HUES48 (cell line): ENCODE measurements around the gene R3HDM2.
"Not testable (repeated sequence)": the region's sequence is repeated elsewhere in the genome, so short reads cannot be mapped to it uniquely, and the experiment has no call there.

Experiments
- H3K27ac ChIP-seq: one replicate; pipeline ENCODE4 v1.7.0; 2013; ENCODE audit warnings: low read depth, low read length, inconsistent platforms
- H3K27me3 ChIP-seq: 2 replicates; pipeline ENCODE4 v1.6.1; 2013; ENCODE audit warnings: mild to moderate bottlenecking, low read length; ENCODE audit not compliant: control insufficient read depth, insufficient read depth
- H3K36me3 ChIP-seq: 2 replicates; pipeline ENCODE4 v1.6.1; 2013; ENCODE audit warnings: low read length; ENCODE audit not compliant: control insufficient read depth, insufficient read depth
- H3K4me1 ChIP-seq: 2 replicates; pipeline ENCODE4 v1.6.1; 2013; ENCODE audit warnings: mild to moderate bottlenecking, low read length; ENCODE audit not compliant: control insufficient read depth, insufficient read depth
- H3K4me3 ChIP-seq: 2 replicates; pipeline ENCODE4 v1.5.1; 2013; ENCODE audit warnings: mild to moderate bottlenecking, low read depth, low read length
- H3K9ac ChIP-seq: 2 replicates; pipeline ENCODE4 v1.6.1; 2013; ENCODE audit warnings: mild to moderate bottlenecking, low read depth, low read length, moderate library complexity
- H3K9me3 ChIP-seq: 2 replicates; pipeline ENCODE4 v1.6.1; 2013; ENCODE audit warnings: low read length; ENCODE audit not compliant: control insufficient read depth, insufficient read depth

The R3HDM2 gene

DNA sequence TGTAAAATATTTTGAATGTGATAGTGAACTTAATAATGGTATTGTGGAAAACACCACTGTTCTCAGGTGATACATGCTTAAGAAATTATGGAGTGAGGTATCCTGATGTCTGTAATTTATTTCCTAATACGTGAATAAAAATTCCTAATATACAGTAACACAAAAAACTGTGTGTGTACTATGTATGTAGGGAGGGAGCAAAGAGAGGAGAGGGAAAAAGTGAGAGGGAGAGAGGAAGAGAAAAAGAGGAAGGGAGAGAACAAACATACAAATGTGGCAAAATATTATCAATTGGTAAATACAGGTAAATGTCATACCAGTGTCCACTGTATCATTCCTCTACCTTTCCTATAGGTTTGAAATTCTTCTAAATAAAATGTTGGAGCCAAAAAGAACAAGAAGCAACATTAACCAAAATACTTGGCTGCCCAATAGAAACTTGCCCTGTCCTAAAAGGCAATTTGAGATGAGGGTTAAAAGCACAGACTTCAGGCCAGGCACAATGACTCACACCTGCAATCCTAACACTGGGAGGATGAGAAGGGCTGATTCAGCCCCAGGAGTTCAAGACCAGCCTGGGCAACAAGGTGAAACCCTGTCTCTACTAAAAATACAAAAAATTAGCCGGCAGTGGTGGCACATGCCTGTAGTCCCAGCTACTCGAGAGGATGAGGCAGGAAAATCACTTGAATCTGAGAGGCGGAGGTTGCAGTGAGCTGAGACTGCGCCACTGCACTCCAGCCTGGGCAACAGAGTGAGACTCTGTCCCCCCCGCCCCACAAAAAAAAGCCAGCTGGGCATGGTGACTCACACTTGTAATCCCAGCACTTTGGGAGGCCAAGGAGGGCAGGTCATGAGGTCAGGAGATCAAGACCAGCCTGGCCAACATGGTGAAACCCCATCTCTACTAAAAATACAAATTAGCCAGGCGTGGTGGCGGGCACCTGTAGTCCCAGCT, 14.5 kb downstream of the R3HDM2 start:
- no peaks in the 10 kb centered on the region for H3K27me3 ChIP-seq
- no peaks in the 10 kb centered on the region for H3K9me3 ChIP-seq
- H3K9ac ChIP-seq, result no peak overlapping the region
- H3K4me3 ChIP-seq, result no peak overlapping the region
- H3K27ac ChIP-seq, result no peak overlapping the region
- H3K36me3 ChIP-seq, result no peaks in the 10 kb centered on the region
- peaks cover 11% of the 10 kb centered on the region for H3K4me1 ChIP-seq

GRCh38 chr12:57415088-57415487, 15.8 kb downstream of the R3HDM2 start:
- peaks cover 11% of the 10 kb centered on the region for H3K4me1 ChIP-seq
- no peak overlapping the region for H3K4me3 ChIP-seq
- no peaks in the 10 kb centered on the region for H3K36me3 ChIP-seq
- no peaks in the 10 kb centered on the region for H3K27me3 ChIP-seq
- H3K9me3 ChIP-seq, result no peaks in the 10 kb centered on the region
- H3K27ac ChIP-seq, result no peak overlapping the region
- no peak overlapping the region for H3K9ac ChIP-seq

GRCh38 chr12:57414160-57414559, 16.7 kb downstream of the R3HDM2 start:
- H3K9me3 ChIP-seq, H3K36me3 ChIP-seq, H3K9ac ChIP-seq, H3K27me3 ChIP-seq, H3K4me3 ChIP-seq, H3K27ac ChIP-seq: not testable (repeated sequence)
- H3K4me1 ChIP-seq, result peaks cover 11% of the 10 kb centered on the region

- H3K9me3 ChIP-seq, result no peaks in the 10 kb centered on the region
- no peak overlapping the region for H3K4me3 ChIP-seq
- H3K4me1 ChIP-seq, result peaks cover 8% of the 10 kb centered on the region
- H3K27ac ChIP-seq, result no peak overlapping the region
- H3K9ac ChIP-seq, result no peak overlapping the region
- H3K36me3 ChIP-seq, result no peaks in the 10 kb centered on the region
- H3K27me3 ChIP-seq, result no peaks in the 10 kb centered on the region
Observed at GRCh38 chr12:57410534-57410933, 20.3 kb downstream of the R3HDM2 start.

GRCh38 chr12:57404966-57405640, 25.7 kb downstream of the R3HDM2 start:
- Histone ChIP-seq H3K9ac (no peak overlapping the region), H3K9me3 (no peaks in the 10 kb centered on the region), H3K4me1 (0 out of 2 replicates have a peak, but pooled peaks cover 4% of the 10 kb centered on the region), H3K27ac (no peak overlapping the region), H3K27me3 (no peaks in the 10 kb centered on the region), H3K36me3 (no peaks in the 10 kb centered on the region), H3K4me3 (no peak overlapping the region)

DNA sequence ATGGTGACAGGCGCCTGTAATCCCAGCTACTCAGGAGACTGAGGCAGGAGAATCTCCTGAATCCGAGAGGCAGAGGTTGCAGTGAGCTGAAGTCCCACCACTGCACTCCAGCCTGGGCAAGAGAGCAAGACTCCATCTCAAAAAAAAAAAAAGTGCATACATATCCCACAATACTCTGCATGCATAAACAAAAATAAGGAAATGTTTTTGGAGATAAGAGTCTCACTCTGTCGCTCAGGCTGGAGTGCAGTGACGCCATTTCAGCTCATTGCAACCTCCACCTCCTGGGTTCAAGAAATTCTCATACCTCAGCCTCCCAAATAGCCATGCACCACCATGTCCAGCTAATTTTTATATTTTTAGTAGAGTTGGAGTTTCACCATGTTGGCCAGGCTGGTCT, 28.7 kb downstream of the R3HDM2 start:
- not testable (repeated sequence) for H3K9ac ChIP-seq, H3K4me3 ChIP-seq, H3K27ac ChIP-seq, H3K4me1 ChIP-seq, H3K27me3 ChIP-seq, H3K9me3 ChIP-seq, H3K36me3 ChIP-seq

- H3K9ac ChIP-seq, result no peak overlapping the region
- H3K4me1 ChIP-seq, result 0 out of 2 replicates have a peak, but pooled peaks cover 4% of the 10 kb centered on the region
- H3K9me3 ChIP-seq, result no peaks in the 10 kb centered on the region
- H3K27ac ChIP-seq, result no peak overlapping the region
- no peaks in the 10 kb centered on the region for H3K36me3 ChIP-seq
- no peak overlapping the region for H3K4me3 ChIP-seq
- no peaks in the 10 kb centered on the region for H3K27me3 ChIP-seq
Observed at GRCh38 chr12:57401165-57401564, 29.7 kb downstream of the R3HDM2 start.

DNA sequence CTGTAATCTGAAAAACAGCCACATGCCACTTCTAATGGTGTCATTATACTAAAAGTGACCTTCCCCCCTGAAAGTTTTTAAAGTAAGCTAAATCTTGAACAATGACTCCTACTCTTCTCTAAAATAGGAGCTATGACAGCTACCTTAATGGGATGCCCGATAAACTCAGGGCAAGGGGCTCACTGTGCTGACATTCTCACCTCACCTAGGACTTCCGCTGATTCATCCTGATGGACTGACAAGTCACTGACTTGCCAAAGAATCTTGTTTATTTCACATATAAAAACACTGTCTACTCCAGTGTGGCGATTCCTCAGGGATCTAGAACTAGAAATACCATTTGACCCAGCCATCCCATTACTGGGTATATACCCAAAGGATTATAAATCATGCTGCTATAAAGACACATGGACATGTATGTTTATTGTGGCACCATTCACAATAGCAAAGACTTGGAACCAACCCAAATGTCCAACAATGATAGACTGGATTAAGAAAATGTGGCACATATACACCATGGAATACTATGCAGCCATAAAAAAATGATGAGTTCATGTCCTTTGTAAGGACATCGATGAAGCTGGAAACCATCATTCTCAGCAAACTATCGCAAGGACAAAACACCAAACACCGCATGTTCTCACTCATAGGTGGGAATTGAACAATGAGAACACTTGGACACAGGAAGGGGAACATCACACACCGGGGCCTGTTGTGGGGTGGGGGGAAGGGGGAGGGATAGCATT, 31.0 kb downstream of the R3HDM2 start:
- H3K9me3 ChIP-seq, H3K4me3 ChIP-seq, H3K4me1 ChIP-seq, H3K36me3 ChIP-seq, H3K27ac ChIP-seq, H3K9ac ChIP-seq, H3K27me3 ChIP-seq: not testable (repeated sequence)

DNA sequence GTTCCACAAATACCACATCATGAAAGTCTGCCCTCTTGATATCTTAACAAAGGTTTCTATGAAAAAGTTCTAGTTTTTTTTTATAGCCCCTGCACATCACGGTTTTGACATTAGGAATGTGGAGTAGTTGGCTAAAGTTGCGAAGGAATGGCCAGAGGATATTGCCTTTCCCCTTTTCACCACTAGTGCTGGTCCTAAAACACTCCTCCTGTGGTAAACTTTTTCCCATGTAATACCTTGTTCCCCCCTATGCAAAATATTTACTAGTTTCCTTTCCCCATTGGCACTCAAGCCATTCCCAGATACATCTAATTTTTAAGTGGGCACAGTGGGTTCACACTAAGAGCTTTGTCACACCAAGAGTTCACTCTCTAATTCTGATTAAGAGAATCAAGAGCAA, 33.4 kb downstream of the R3HDM2 start:
- Histone ChIP-seq H3K9ac (no peak overlapping the region), H3K27me3 (no peaks in the 10 kb centered on the region), H3K36me3 (0 out of 2 replicates have a peak, but pooled peaks cover 6% of the 10 kb centered on the region), H3K9me3 (no peaks in the 10 kb centered on the region), H3K4me1 (0 out of 2 replicates have a peak, but pooled peaks cover 4% of the 10 kb centered on the region), H3K4me3 (no peak overlapping the region), H3K27ac (no peak overlapping the region)

- H3K9me3 ChIP-seq, result no peaks in the 10 kb centered on the region
- no peak overlapping the region for H3K9ac ChIP-seq
- no peak overlapping the region for H3K27ac ChIP-seq
- H3K4me3 ChIP-seq, result no peak overlapping the region
- peaks cover 4% of the 10 kb centered on the region for H3K4me1 ChIP-seq
- H3K36me3 ChIP-seq, result 0 out of 2 replicates have a peak, but pooled peaks cover 12% of the 10 kb centered on the region
- no peaks in the 10 kb centered on the region for H3K27me3 ChIP-seq
Observed at GRCh38 chr12:57395121-57395520, 35.7 kb downstream of the R3HDM2 start.
